OCI-M2 (cell line): ENCODE results near the gene PDIA6.
"Not testable (repeated sequence)": the region's sequence is repeated elsewhere in the genome, so short reads cannot be mapped to it uniquely, and the experiment has no call there.

ENCODE experiments used
- DNase-seq: peaks from one replicate; lab custom pipeline; 2025; ENCODE audit not compliant: unreplicated experiment; lab: John Stamatoyannopoulos, UW

Gene PDIA6

DNA sequence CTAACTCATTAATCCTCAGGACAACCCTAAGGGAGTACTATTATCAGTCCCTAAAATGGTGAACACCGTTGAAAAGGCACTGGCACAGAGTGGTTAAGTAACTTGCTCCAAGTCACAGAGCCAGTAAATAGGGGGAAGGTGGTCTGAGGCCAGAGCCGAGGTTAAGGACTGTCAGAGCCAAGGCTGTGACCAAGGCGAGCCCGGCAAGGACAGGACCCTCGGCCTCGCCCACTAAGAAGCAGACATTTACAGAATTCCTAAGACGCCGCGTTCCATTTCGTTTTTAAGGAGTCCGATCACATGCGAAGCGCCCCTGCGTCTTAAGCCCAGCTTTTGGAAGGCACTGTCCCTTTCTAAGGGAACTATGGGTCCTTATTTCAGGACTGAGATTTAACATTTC is 1.1 kb downstream of the PDIA6 start:
- DNase-seq = no peak

DNA sequence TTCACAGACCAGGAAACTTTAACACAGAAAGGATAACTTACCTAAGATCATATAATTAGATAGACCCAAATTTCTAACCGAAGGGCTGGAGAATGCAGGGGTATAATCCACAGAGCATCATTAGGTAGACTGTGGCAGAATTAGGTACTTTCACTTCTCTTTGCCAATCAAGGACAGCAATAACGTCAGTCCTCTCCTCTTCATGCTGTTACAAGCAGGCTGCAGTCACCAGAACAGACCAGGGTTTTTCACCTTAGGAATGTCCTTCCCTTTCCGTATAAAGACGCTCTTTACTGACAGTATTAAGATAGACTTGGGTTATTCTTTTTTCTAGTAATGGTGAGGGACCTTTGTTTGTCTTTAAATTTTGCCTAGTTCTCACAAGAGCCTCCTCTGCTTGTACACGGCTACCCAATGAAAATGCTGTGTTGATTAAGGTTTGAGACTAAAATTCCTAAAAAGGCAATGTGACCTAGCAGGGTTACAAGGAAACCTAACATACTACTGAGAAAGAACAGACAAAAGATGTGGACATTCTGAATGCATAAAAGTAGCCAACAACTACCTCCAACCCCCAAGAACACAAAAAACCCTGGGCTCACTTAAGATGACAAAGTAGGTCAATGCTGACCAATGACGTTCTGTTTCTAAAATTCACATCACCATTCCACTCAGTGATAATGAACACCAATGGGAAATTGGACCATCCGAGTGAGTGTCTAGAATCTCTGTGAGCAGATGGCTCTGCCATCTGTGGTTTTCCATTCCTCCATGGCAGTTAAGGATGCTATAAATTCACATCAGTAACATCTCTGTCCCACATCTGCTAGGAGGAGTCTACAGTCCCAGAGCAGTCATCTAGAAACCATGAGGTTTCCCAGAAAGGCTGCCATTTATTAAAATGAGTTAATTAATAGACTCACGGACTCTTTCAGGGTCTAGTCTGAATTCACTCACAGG is 2.1 kb downstream of the PDIA6 start:
- DNase-seq = no peak

DNA sequence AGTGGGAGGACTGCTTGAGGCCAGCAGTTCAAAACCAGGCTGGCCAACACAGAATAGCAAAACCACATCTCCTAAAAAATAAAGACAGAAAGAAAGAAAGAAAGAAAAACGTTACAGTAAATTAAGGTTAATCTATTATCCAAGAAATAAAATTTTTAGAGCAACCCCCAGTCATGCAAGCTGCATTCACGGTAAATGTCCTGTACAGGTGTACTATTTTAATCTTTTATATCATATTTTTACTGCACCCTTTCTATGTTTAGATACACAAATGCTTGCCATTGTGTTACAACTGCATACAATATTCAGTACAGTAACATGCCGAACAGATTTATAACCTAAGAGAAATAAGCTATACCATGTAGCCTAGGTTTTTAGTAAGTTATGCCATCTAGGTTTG is 6.0 kb downstream of the PDIA6 start:
- no peak for DNase-seq

DNA sequence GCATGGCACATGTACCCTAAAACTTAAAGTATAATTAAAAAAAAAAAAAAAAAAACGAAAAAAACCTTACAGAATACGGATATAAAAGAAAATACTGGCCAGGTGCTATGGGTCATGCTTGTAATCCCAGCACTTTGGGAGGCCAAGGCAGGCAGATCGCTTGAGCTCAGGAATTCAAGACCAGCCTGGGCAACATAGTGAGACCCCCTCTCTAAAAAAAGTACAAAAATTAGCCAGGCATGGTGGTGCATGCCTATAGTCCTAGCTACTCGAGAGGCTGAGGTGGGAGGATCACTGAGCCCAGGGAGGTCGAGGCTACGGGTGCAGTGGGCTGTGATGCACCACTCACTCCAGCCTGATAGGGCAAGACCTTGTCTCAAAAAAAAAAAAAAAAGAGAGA is 6.6 kb downstream of the PDIA6 start:
- DNase-seq = not testable (repeated sequence)

DNA sequence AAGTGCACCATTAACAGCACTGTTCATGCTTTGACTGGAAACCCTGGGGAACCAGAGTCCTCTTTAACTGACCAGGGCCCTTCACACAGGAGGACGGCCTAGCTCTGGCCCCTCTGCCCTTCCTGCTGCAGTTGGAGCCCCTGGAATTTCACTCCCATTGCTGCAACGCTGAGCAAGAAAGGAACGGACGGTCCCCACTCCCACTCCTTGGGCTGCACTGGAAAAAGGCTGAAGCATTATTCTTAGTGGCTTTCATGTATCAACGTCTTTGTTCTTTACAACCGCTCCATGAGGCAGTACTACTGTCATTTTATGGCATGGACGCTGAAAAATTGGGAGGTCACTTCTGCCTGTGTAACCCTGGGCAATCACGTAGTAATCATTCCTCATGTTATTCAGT is 9.9 kb downstream of the PDIA6 start:
- no peak for DNase-seq

DNA sequence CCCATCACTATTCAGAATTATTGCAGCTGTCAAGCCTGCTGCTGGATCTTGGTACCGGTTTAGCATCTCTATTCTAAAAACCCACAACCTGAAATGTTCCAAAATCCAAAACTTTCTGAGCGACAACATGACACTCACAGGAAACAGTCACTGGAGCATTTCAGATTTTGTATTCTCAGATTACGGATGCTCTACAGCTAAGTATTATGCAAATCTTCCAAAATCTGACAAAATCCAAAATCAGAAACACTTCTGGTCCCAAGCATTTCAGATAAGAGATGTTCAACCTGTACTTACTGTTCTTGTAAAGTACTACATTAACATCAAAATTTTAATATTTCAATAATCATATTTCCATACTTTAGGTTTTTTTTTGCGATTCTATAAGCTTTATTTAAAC is 12.4 kb downstream of the PDIA6 start:
- DNase-seq = no peak

DNA sequence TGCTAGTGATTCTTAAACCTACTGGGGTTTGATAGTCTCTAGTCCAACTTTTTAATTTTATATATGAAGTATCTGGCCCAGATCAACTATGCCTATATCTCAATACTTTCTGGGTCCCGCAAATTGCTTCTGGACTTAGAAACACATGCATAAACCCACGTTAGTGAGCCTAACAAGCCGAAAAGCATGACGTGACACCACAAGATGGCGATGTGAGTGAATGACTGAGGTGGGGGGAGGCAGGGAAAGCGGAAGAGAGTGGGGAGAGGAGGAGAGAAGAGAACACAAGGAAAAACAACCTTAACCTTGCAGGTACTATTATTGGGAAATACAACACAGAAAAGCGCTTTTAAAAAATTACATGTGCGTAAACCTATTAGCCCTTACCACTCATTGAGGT is 13.8 kb downstream of the PDIA6 start:
- DNase-seq = no peak

DNA sequence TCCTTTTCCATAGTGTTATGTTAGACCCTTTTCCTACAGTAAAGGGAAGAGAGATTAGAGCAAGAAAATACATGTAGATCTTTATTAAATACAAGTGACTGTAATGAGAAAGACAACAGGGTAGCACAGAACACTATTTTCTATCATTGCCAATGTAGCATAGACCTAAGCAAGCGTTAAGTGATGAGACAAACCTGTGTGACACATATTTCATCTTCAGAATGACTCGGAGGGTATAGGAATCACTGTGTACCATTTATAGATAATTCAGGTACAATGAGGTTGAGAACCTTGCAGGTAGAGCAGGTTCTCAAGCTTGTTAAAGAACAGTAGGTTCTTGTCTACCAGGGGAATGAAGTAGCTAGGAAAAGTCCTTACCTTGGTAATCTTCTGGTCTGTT is 15.9 kb downstream of the PDIA6 start:
- no peak for DNase-seq

DNA sequence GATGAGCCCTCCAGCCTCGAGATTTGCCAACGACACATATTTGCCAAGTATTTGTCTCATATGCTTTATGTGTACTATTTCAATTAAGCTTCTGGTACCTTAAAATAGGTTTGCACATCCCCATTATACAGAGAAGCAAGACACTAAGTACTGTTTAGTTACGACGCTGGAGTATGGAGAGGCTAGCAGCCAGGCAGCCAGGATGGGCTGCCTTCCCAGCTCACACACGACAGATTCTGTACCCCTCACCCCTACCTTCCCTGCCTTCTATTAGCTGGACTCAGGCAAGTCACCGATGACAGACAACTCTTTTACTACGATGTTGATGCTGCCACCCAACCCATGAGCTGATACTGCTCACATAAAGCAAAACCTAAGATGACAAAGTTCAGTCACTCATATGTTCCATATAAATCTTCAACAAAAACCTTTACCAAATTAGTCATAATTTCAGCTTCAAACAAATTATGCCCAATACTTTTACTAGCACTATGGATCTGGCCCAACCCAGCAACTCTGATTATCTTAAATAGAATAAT is 17.0 kb downstream of the PDIA6 start:
- DNase-seq = no peak

DNA sequence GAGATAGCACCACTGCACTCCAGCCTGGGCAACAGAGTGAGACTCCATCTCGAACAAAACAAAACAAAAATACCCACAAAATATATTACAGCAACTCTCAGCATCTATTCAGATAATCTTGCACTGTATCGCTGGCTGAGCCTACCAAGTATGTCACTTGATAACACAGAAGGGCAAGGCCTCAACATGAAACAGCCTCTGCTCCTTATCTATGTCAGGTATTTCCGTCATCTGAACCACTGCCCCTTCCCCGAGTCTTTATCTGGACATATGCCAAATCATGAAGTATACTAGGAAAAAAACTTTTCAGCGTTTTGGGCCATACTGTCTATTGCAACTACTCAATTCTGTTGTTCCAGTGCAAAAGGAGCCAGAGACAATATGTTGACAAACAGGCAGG is 17.7 kb downstream of the PDIA6 start:
- DNase-seq = no peak

DNA sequence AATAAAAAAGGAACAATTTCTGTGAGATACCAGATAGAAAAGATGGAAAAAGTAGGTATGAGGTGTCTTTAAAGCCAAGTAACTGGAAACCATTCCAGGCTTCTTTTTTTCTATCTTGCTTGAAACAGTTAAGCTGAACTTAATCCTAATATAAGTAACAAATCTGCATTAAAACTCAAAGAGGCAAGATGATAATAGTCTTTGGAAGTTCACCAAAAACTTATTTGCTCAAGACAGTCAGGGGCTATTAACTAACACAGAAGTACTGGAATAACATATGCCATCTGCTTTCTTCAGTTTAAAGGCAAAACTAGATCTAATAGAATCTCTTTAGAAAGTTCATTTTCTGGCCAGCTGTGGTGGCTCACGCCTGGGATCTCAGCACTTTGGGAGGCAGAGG is 18.8 kb downstream of the PDIA6 start:
- DNase-seq = no peak

DNA sequence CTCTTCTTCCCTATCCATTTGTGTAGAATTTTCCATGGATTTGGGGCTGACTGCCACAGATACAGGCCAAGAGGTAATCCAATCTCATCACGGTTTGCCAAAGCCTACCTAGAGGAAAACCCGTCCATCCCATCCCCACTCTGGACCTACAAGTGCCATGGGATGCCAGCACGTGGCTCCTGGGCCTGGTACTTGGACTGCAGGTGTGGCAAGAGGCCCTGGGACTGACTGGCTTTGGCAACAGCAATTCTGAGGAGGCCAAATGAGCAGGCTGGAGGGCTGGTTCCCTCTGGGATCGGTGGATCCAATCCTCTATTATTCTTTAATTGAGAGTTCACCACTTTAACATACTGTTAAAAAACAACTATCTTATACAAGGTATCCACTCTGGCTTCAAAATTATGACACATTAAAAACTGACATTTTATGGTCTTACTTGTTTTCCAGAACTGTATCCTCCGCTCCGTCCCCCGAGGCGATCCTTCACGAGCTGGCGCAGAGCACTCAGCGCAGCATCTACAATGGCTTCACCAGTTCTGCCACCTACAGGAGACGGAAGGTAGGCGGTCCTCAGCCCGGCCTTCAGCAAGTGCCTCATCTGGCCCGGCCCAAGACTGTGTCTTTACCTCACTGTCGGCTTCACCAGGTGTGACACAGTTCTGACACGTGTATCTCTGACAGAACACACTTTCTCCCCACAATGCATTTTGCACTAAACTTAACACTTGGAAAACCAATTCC is 19.8 kb downstream of the PDIA6 start:
- DNase-seq = no peak

DNA sequence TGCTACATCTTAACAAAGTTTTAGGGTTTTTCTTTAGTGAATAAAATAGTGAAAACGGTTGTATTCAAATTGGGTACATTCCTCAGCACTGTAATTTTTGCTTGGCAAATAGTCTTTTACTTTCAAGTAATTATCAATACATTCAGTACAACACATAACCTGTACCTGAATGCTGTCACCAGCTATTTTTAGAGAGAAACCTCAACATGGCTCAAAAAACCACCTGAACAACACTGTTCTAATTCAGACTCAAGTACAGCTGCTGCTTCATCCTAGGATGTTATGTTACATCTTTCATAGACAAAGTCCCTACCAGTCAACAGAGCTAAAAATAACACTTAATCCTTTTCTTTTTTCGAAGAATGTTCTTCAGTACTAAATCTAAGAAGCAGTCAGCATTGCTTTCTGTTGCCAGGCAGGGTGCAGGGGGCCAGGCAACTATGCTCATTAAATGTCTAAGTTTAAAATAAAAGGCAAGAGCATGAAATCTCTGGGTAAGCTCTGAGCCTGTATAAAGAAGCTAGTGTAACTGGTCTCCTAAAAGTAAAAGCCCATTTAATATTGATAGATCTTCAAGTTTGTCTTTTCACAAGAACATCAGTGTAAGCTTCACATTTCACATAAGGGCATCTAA is 20.5 kb downstream of the PDIA6 start:
- no peak for DNase-seq

DNA sequence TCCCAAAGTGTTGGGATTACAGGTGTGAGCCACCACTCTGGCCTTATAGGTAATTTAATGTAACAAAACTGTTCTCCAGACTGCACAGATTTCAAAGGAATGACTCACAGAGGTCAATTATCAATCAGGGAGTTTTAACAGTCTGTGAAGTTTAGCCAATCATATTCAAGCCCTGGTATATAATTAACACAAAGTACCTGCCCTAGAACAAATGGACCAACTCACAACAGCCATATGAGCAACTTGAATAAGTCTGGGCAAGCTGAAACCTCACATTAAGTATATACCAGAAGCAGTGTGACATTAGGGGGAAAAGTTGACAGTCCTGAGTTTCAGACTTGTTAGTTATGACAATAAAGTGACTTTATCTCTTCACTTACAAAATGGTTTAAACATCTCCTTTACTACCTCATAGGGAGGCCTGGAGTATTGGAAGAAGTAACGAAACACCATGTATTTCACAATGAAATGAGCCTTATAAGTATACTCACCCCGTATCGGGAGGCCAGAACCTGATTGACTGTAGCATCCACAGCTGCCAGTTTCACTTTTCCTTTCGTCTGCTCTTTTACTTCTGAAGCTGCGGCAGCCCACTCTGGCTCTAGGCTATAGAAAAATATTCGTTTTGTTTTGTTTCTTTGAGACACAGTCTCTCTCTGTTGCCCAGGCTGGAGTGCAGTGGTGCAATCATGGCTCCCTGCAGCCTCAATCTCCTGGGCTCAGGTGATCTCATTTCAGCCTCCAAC is 22.2 kb downstream of the PDIA6 start:
- DNase-seq = no peak

DNA sequence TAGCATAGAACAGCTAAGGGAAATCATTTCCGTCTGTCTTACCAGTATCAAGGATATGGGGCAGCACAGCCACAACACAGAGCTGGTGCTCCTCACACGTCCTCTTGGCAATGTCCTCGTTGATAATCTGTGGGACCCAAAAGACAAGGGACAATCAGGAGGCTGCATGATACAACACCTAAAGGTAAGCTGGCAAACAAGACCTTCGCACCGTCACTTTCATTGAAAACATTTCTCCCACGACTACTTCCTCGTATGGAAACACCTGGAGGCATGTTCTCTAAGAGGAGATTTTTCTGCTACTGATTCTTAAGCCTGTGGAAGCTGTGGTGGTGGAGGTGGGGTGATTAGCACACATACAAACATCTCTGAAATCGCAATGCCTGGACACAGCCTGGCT is 23.7 kb downstream of the PDIA6 start:
- no peak for DNase-seq

DNA sequence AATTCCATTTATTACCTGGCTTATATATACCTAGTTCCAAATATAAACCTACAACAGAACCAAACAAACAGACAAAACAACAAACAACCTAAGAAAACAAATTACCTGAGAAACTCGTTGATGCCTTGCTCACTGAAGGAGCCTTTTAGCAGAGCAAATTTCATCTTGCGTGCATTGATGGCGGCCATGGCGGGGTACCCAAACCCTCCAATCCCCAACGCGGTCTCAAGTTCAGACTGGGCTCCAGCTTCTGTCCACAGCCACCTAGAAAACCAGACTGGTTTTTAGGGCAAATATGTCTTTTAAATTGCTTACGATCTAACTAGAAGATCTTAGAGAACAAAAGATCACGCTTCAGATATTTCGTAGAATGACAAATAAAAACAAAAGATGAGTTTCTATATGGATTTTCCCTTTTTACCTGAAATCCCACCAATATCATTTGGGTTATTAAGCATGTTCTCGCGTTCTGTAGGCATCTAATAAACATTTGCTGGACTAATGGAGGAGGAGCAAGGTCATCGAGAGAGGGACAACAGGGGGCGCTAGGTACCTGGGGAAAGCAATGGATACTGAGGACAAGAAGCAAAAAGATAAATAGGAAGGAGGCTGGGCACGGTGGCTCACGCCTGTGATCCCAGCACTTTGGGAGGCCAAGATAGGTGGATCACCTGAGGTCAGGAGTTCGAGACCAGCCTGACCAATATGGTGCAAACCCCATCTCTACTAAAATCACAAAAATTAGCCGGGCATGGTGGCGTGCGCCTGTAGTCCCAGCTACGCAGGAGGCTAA is 25.2 kb downstream of the PDIA6 start:
- DNase-seq = no peak

DNA sequence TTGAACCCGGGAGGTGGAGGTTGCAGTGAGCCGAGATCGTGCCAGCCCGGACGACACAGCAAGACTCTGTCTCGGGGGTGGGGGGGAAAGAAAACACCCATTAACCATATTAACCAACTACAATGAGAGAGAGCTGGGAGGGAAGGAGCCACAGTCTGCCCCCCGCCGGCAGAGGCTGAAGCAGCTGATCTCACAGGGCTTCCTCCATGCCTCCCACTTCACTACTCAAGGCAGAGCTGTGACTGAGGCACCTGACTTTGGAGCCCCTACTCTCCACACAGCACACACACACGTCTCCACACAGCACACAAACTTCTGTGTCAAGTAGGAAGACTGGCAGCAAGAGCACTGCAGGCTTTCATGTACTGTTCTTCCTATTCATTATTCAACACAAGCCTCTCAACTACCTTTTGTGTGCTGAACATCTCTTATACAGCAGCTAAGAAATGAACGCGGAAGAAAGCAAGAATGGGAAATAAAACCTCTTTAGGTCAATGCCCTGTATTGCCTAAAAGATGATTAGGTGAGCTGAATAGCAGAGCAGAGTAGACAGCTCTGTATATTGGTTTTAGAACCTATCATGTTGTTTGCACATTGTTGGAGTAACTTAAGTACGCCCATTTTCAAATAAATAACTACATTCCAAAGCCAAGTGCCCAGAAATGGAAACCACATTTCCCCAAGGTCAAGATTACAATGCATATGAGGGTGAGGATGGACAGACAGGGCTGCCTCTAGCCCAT is 26.2 kb downstream of the PDIA6 start:
- DNase-seq = no peak

DNA sequence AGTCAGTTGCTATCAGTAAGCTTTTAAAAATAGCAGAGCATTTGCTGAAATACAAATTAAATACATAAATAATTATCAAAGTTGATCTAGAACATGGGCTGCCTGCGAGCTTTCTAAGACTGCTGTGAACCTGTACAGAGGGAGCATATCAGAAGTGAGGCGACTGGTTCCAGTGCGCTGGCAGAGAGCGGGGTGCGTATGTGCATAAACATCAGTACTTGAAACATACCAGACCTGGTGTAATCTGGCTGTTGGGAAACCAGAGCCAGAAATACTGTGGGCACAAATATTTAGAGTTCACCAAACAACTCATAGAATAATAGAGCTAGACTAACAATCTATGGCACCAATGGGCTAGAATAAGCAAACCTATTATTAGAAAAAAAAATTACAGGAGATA is 27.3 kb downstream of the PDIA6 start:
- no peak for DNase-seq

DNA sequence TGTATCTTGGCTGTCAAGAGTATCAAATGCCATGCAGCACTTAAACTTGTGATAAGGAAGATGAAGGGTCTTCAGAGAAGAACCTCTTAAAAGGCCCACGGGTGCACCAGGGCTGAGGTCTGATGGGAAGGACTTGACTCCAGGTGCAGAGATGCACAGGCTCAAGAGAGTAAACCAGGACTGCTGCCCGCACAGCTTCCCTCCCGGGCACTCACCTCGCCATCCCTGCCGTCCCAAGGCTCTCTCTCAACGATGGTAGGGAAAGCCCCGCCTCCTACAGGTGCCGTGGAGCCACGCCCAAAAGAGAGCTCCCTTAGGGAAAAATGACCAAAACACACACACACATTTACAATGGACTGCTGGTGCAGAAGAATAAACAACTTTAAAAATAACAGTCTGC is 27.9 kb downstream of the PDIA6 start:
- DNase-seq = no peak
